ENCODE results near the gene TOGARAM2.

Gene TOGARAM2

DNA sequence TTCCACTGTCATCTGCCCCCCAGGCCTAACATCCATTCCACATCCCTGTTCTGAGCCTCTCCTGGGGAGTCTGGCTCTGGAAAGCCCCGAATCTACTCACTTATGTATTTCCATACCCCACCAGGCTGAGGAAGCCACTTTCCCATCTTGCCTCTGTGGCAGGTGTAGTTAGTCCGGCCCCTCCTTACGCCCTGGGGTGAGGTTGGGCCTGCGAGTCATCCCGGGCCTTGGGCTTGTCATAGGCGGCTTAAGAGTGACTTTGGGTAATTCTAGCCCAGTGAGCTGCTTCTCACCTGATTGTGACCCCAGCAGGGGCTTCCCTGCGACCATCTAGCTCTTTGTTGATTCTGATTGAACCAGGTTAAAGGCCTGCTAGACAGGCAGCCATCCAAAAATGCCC lies 72.1 kb downstream of the TOGARAM2 start:
- DNase-seq (ENCODE audit: low read depth in 1 of 2, low spot score in 1 of 2): no peak

DNA sequence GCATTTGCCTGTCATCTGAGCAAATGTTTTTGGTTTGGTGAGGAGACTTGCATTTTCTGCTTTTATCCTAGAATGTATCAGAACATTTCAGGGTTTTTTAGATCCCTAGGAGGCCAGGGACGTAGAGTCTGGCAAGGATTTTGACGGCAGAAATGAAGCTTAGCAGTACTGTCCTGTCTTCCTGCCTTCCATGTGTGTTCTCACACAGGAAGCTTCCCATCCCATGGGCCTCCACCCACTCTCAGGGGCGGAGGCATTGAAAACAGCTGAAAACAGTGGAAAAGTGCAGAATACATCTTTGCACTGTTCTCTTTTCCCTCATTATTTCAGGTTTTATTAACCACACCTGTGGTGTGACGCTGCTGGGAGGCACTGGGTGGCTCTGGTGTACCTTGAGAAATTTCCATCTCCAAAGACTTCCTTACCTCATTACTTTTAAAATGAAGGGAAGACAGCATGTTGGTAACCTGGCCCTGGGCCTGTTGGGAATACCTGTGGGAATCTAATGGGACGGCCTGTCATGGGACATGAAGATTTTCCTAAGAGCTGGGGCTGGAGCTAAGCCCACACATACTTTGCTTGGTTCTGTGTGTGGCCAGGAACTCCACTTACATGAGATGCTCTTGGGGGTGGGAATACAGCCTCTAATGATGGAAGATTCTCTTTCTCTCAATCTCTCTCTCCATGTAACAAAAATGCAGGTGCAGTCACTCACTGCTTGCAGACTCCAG lies 72.7 kb downstream of the TOGARAM2 start:
- DNase-seq (ENCODE audit: low read depth in 1 of 2, low spot score in 1 of 2): no peak

DNA sequence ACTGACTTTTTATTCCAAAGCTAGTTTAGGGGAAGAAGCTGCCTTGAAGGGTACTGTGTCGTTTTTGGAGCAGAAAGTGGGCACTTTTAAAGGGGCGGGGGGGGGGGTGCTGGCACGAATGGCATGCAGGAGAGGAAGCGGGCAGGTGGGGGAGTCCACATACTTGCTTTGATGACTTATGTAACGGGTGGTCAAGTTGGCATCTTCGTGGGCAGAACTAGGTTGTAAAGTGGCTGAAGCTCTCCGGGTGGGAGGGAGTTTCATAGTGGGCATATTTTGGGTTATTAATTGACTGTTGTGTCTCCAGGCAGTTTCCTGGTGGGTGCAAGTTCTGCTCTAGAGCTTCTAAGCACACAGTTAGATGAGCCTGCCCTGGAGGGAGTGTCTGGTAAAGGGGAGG lies 73.3 kb downstream of the TOGARAM2 start:
- no peak for DNase-seq (ENCODE audit: low read depth in 1 of 2, low spot score in 1 of 2)

DNA sequence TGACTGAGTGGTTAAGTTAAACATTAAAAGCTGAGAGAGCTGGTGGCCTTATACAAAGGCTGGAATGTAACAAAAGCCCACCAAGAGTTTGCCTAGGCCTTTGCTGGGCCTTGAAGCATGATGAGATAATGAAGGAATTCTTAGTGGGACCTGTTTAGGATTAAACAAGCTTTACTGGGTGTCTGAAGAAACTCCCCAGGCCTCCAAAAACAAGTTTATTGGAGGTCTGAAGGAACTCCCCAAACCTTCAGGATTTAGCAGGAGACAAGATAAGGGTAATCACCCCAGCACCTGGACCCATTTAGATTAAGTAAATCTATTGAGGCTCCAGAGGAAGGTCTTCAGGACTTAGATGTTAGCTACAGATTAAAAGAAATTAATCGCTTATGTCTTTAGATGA lies 74.5 kb downstream of the TOGARAM2 start:
- no peak for DNase-seq (ENCODE audit: low read depth in 1 of 2, low spot score in 1 of 2)

DNA sequence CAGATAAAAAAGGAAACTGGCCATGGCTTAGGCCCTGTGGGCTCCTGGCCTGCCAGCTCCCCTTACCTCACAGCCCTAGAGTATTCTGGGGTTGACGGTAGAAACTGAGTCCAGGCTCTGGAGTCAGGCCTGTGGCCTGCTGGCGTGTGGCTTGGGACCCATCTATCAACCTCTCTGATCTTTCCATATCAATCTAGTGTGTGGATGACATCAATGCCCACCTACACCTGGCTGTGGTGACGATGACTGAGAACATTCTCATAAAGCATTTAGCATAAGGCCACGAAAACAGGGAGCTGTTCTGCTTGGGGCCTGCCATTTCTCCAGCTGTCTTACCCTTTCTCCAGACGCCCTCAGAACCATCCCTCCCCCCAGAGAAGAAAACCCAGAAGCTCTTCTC lies 75.4 kb downstream of the TOGARAM2 start:
- DNase-seq (ENCODE audit: low read depth in 1 of 2, low spot score in 1 of 2): no peak

DNA sequence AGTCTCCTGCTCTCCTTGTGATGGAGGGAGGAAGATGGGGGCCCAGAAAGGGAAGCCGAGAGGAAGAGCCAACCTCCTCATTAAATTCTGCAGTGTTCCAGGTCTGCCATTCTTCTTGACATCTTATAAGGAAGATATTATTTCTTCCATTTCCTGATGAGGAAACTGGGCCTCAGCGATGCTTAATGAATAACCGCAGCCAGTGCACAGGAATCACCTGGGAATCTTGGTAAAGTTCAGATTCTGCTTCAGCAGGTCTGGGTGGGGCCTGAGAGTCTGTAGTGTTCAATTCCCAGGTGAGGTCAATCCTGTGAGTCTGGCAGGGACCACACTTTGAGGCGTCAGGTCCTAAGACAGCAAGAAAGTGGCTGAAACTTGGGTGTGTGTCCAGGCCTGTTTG lies 75.9 kb downstream of the TOGARAM2 start:
- DNase-seq (ENCODE audit: low read depth in 1 of 2, low spot score in 1 of 2): no peak

DNA sequence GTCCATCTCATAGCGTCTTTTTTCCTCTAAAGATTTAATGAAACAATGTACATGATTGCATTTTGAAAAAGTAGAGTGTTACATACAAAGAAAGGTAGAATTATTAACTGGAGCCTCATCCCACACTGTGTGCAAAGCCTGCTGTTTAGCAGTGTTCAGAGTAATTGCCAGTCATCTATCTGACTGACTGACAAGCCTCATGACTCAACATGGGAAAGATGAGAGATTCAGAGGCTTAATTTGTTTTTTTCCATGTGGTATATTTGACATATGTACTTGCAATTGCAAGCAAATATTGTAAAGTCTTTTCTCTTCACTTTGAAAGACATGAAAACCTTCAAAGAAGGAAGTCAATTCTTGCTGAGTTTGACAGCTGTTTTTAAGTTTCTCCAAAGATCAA lies 78.5 kb downstream of the TOGARAM2 start:
- no peak for DNase-seq (ENCODE audit: low read depth in 1 of 2, low spot score in 1 of 2)

DNA sequence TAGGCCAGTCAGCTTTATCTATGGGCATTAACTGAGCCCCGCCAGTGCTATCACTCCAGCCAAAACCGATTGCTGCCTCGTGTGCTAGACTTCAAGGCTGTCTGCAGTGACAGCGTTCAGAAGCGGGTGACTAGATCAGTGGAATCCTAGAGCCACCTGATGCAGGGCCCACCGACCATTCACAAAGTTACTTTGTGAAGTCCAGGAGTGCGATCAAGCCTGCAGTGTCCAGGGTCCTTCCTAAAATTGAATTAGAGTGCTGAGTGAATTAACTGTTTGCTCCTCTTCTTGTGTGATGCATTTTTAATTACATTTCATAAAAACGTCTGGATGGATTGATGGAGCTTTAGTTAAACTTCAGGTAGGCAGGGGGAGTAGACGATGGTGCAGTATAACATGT lies 79.3 kb downstream of the TOGARAM2 start:
- no peak for DNase-seq (ENCODE audit: low read depth in 1 of 2, low spot score in 1 of 2)

DNA sequence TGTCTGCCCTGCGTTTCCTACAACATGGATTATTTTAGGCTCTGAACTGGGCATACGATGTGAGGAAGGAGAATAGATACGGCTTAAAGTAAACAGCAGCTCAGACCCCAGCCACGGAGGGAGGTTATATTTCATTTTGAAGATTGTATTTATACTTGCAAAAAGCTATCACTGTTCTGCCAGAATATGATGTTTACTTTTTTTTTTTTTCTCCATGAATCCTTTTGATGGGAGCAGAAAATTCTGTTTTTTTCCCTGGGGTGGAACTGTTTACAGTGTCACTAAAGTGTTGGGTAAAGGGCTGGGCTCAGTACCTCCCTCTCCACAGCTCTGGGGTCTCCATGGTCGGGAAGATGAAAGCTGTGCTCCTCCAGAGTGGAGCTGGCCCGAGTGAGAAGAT lies 80.1 kb downstream of the TOGARAM2 start:
- no peak for DNase-seq (ENCODE audit: low read depth in 1 of 2, low spot score in 1 of 2)

DNA sequence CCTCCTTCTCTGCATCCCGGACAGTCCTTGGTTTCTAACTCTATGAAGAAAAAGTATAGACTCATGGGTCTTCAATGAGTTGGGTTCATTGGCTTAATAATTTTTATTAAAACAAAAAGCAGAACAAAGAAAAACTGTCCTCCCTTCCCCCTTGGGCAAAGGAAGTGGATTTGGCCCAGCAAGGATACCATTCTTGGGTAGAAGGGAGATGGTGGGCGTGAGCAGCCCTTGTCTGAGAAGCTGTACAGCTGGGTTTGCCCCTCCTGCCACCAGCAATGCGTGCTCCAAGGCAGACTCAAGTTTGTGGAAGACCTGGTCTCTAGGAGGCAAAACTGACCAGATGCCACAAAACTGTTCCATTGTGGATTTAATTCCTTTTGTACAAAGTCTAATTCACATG lies 80.5 kb downstream of the TOGARAM2 start:
- DNase-seq (ENCODE audit: low read depth in 1 of 2, low spot score in 1 of 2): no peak

DNA sequence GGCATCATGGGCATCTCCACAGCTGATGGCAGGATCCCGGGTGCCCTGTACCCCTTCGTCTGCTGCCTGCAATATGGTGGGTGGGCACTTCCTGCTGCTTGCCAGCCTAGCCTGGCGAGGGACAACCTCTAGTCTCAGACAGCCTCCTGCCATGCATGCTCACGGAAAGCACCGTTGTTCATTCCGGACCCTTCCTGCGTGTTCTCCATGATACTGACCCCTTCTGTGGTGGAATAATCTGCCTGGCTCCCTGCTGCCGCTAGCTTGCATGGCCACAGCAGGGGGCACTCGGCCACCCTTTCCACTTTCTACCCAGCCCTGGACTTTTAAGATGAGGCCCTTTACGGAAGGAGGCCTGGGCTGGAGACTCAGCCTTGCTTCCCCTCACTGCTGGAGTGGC lies 81.3 kb downstream of the TOGARAM2 start:
- DNase-seq (ENCODE audit: low read depth in 1 of 2, low spot score in 1 of 2): no peak

DNA sequence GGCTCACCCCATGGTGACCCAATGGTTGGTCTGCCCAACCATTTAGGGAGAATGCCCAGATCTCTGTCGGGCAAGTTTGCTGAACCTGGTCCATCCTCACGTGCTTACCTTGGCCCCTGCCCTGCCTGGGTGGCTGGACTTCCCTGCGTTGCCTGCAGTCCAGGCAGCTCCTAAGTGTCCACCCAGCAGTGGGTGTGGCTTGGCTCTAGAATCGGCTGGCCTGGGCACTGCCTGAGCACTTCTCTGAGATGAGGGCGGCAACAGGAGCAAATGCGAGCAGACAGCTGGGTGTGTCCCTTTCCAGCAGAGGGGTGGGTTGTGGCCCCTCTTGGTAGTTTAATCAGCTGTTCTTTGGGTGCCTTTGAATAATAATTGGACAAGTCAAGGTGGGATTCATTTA lies 82.0 kb downstream of the TOGARAM2 start:
- DNase-seq (ENCODE audit: low read depth in 1 of 2, low spot score in 1 of 2): no peak

DNA sequence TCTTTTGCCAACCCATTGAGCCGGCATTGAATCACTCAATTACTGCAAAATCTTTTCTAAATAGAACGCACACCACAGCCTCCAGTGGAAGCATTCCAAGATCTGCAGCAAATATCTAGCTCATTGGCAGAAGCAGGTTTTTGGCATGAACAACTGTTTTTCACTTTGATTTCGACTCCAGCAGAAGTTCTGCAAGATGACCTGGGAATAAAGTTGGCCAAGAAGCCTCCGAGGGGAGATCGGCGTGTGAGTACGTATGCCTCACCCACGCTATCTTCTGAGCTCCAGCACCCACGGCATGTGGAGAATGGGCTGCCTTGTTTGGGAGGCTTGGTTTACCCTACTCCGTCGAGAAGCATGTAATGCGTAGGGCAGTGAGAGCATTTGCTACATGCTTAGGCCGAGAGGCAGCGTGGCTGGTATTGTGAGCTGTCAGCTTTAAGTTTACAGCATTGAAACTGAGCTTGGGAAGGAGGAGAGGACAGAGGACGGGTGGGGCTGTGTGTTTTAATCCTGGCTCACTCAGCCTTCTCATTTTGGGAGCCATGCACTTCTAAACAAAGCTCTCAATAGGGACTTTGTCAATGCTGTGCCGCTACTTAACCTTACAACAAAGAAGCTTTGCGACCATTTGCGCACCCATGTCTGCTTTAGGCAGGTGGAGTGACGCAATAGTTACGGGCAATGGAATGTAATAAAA lies 82.7 kb downstream of the TOGARAM2 start:
- DNase-seq (ENCODE audit: low read depth in 1 of 2, low spot score in 1 of 2): no peak

DNA sequence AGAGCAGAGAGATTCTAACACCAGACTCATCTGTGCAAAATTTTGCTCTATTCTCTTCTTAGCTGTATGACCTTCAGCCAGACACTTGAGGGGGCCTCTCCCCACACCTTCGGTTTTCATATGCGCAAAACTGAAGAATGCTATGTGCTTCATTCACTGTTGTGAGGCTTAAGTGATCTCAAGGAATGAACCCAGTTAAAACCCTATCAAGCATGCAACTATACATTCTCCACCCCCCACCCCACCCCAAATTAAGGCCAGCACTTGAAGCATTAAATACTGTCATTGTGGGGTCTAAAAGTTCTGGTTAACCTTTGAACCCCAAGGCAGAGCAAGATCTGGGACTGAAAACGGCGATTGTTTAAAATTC lies 83.2 kb downstream of the TOGARAM2 start:
- DNase-seq (ENCODE audit: low read depth in 1 of 2, low spot score in 1 of 2): no peak

DNA sequence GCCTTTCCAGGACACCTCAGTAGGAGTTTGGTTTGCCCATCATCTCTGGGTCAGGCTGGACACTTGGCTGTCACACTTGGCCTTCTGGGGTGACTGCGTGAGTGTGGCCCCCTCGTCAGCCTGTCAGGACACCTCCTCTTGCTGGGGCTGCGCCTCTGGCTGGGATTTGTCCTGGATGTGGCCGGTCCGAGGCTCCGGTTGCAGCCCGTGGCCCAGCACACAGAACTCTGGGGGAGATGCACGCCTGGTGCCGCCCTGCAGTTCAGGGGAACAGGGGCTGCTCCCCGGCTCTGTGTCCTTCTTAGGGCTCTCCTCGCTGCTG lies 83.6 kb downstream of the TOGARAM2 start:
- DNase-seq (ENCODE audit: low read depth in 1 of 2, low spot score in 1 of 2): no peak

DNA sequence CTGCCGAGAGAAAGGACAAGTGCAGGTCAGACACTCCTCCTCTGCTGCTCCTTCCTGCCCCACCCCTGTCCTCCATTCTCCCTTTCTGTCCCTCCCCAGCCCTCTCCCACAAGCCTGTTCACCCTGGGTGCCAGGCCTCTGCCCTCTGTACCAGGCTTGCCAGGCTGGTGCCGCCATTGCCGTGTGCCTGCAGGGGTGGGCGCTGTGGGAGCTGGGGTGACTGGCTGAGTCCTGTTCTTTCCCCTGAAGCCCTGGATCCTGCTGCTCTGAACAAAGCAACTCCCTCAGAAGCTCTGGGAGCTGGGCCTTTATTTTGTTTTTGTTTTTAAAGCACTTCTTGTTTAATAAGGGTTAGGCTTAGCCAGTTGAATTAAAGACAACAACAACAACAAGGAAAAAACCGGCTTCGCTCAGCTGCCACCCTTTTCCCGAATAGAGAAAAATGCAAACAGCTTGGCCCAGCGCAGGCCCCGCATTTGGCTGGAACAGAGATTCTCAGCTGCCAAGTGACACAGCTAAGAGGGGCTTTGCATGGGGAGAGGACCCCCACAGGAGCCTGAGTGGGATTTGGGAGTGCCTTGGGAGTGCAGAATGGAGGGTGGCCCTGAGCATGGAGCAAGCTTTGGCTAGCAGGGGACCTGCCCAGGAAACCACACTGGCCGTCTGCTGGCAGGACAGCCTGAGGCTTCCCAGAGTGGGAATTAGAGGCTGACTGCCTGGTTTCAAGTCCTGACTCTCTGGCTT lies 84.1 kb downstream of the TOGARAM2 start:
- no peak for DNase-seq (ENCODE audit: low read depth in 1 of 2, low spot score in 1 of 2)

DNA sequence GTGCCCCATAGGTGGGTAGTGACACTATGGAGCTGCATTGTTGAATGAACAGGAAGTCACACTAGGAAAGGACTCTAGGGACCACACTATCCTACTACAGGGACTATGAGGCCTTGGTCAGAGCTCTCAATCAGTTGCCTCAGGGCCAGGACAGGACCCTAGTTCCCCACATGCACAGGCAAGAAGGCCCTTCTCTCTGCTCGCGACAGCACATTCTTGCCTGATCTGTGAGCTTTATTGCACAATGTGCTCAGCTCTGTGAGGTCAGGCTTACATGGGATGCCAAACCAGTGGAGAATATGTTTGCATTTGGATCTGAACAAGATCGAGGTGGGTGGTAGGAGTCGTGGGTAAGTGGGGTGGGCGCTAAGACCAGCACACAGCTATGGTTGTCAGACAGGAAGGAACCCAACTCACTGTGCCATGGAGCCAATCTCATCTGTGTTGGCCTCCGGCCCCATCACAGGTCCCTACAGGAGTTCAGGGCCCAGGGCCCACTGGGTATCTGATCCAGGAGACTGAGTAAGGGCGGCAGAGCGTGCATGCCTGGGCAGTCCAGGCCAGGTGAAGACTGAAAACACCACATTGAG lies 85.3 kb downstream of the TOGARAM2 start:
- DNase-seq (ENCODE audit: low read depth in 1 of 2, low spot score in 1 of 2): no peak

DNA sequence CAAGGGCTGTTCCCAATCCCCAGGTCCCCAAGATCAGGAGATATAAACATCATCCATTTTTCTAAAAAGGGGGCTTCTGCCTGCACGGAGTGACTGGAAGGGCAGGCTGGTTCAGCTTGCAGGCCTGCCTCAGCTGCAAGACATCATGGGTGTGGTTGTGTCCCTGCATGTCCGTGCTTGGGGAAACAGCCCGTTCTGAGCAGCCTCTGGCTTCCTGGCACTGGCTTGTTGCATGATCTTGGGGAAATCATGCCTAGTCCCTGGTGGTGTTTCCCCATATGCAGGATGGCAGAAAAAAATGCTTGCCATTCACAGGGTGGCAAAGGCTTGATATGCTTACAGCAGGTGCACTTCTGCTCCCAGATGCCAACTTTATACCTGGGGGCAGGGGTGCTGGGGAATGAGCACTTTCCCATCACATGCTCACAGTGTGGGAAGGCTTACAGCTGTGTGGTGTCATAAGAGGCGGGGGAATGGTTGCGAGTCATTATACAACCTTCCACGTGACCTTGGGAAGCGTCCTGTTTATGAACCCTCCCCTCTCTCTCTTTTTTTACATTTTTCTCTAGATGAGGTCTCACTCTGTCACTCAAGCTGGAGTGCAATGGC lies 86.0 kb downstream of the TOGARAM2 start:
- no peak for DNase-seq (ENCODE audit: low read depth in 1 of 2, low spot score in 1 of 2)

DNA sequence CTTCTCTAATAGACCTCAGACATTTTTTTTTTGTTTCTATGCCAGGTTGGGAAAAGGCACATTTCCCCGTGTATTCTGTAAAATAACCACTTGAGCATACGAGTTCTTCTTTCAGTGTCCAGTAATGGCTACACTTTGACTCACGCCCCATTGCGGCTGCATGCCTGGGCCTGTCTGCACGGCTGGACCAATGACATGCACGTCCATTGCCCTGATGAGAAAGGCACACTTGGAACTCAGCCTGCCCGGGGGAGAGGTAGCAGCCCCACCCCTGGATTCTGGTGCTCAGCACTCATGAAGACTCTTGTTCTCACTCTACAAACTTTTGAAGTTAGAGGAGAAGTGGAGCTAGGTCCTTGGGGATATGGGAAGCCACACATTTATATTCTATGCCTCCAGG lies 87.4 kb downstream of the TOGARAM2 start:
- no peak for DNase-seq (ENCODE audit: low read depth in 1 of 2, low spot score in 1 of 2)

DNA sequence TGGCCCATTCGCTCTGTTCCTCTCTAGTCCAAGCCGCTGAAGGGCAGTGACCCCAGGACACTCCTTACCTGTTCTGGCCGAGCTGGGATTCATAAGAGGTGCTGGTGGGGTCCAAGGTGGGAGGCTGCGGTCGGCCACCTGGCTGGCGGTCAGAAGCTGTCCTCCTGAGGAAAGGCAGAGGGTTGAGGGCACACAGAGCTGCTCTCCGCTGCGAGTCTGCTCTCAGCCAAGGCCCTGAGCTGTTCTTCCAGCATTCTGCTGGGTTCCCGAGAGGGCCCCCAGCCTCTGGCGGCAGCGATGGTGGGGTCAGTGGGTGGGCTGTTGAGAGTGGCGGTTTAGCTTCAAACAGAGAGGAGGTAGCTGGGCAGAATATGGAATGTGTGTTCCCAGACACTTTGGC lies 89.4 kb downstream of the TOGARAM2 start:
- no peak for DNase-seq (ENCODE audit: low read depth in 1 of 2, low spot score in 1 of 2)

DNA sequence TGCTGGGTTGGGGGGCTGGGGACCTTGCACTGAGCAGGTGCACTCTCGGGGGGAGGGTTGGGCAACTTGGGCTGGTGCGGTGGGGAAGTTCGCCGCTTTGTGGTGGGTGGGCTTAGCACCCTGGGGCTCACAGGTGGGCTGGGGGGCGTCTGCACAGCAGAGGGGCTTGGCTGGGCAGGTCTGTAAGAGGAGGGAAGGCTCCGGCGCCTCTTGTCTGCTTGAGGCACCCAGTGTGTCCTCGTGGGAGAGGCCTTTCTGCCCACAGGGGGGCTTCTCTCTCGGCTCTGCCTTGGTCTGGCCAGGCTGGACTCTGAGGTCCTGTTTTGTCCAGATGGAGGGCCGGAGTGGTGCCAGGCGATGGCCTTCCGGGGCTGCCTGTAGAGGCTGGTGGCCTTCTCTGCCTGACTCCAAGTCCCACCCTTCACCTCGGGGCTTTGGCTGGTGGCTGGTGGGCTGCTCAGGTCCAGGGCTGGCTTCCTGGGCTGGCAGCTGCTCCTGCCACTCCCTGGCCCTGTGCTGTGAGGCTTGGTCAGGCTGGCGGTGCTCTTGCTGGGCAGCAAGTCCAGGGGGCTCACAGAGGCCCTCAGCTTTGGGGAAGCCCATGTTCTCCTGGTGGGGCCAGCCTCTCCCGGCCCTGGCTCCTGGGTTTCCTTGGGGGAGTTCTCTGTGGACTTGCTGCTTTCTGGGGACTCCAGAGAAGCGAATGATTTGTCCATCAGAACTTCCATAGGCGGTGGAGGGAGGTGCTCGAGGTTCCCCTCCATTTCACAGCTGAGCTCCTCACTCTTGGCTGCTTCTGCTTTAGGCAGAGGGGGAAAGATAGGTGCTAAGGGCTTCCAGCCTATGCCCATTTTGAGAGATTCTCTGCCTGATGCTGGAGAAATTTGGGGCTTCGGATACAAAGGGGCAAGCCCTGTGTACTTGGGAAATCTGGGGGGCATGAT lies 90.2 kb downstream of the TOGARAM2 start:
- no peak for DNase-seq (ENCODE audit: low read depth in 1 of 2, low spot score in 1 of 2)

Data from stimulated activated CD4-positive, alpha-beta T cell treated with anti-CD3 and anti-CD28 coated beads, Interleukin-15, amount 100 ng/mL, for 1 hour (primary cell).